ENCODE measurements around the gene ARHGAP32.
"Not testable (repeated sequence)": the region's sequence is repeated elsewhere in the genome, so short reads cannot be mapped to it uniquely, and the experiment has no call there.

ARHGAP32 gene

DNA sequence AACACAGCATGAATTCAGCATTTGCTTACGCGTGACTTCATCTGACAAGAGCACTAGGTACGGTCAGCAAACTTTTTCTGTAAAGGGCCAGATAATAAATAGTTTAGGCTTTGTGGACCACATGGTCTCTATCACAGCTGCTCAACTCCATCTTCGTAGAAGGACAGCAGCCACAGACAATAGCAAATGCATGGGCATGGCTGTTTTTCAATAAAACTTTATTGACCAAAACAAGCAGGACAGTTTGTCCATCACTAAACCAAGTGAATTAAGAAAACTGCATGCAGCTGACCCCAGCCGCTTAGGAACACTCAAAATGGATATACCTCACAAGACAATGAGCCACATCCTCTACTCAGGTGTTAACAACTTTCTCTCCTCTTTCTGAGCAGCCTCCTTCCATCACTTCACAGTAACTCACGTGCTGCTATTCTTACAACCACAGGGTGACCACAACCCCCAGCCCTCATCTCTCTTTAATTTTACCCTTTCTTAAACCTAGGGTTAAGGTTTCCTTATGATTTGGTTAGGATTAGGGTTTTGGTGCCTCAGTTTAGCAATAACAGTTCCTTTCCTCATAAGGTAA, 22.7 kb upstream of the ARHGAP32 start:
- TF ChIP-seq POLR2A (IDR thresholded peaks at IDR 0.05; ENCODE audit: low read length): no peak
- TF ChIP-seq GATA1 (IDR thresholded peaks at IDR 0.05; ENCODE audit: low read depth, low read length): no peak
- no peak for DNase-seq

DNA sequence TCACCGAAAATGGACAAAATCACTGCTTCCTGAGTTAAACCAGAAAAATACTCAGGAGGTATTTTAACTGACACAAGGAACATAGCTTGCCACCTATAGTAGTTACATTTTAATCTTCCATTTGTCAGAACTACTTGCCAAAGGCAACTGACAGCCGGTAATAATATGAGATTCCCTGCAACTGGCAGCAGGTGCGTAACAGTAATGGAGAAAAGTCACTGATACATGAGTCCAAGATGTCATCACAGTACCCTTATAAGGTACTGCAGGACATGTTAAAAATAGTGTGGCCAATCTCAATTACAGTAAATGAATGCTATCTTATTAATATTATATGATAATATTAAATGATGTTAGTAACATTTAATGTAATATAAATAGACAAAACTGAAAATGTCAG, 21.1 kb upstream of the ARHGAP32 start:
- no peak for TF ChIP-seq GATA1 (IDR thresholded peaks at IDR 0.05; ENCODE audit: low read depth, low read length)
- TF ChIP-seq POLR2A (IDR thresholded peaks at IDR 0.05; ENCODE audit: low read length): no peak
- DNase-seq: no peak

DNA sequence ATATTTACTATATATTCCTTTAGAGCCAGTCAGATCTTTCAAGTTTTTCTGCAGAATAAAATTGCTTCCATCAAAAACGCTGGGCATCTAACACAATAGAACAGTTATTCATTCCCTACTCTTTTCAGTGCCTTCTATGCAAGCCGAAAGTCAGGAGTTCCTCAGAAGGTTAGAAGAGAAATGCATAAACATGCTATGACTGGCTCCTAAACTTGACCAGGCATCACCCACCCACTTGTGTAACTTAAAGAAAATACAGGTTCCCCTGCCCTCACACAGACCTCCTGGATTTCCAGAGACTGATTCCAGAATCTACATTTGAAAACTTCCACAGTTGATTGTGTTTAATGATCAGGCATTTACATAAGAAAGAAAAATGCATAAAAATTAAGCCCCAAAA, 19.3 kb upstream of the ARHGAP32 start:
- TF ChIP-seq GATA1 (IDR thresholded peaks at IDR 0.05; ENCODE audit: low read depth, low read length): no peak
- no peak for DNase-seq

DNA sequence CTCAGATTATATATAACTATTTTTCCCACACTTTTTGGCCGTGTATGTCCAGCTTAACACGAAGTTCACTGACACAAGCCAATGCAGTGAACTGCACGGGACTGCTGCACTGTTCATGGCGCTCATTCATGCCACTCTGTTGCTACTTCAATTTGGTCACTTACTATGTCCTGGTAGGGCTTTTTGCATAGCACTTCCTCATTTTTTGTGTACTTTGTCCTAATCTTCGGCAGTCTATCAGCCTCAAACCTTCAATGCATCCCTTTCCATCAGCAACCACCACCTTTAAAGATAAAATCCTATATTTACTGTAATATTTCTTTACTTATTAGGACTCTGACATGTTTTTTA, 18.7 kb upstream of the ARHGAP32 start:
- TF ChIP-seq POLR2A (IDR thresholded peaks at IDR 0.05; ENCODE audit: low read length) (no peak), GATA1 (IDR thresholded peaks at IDR 0.05; ENCODE audit: low read depth, low read length) (no peak)
- no peak for DNase-seq

DNA sequence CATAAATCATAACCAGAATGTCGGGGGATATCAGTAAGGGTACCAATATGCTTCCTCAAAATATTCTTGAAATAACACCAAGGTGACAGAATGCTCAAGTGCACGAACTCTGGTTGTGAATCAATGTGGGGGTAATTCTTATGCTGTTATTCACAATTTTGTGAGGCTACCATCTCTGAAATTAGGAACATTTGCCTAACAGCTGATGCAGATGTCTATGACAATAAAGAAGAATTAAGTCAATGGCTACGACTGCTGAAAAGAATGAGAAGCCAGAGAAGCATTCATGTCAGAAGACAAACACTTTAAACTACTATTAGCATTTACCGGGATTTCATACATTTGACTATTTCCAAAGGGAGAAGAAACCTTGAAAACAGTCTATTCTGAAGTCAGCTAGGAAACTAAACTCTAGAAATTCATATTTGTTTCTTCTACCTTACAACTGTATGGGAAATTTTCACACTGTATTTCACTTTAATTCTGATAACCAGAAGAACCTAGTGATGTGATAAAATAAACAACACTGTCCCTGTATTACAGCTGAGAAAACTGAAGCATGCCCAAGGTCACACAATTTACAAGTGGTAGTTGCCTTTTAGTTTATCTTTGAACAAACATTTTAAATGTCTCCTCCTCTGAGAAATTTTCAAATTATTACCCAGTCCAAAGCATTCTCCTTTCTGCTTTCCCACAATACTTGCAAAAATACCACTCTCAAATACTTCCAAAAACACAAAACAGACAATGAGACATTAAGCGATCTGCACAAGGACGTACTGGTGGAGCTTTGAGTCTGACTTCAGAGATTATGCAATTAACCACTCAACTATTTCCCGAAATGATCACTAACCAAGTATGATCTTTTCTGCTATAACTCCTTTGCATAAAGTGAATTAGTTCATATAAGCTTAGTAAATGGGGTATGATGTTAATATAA, 18.0 kb upstream of the ARHGAP32 start:
- DNase-seq: no peak
- TF ChIP-seq GATA1 (IDR thresholded peaks at IDR 0.05; ENCODE audit: low read depth, low read length) (no peak), POLR2A (IDR thresholded peaks at IDR 0.05; ENCODE audit: low read length) (no peak)

DNA sequence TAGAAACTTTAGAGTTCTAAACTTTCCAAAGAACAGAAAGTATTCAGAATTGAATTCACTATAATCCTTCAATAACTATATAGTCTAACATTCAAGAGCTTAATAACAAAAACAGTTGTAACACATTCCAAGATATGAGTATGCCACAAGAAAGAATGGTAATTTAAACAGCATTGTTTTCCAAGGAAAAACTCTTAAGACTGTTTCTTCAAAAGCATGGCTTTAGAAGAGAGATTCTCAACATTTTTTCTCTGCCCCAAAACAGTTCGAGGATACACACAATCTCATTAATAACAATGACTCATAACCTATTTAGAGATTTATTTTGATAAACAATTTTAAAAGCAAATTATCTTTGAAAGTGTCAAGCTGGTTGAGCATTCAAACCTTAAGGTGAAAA, 16.7 kb upstream of the ARHGAP32 start:
- DNase-seq: no peak
- no peak for TF ChIP-seq GATA1 (IDR thresholded peaks at IDR 0.05; ENCODE audit: low read depth, low read length)
- no peak for TF ChIP-seq POLR2A (IDR thresholded peaks at IDR 0.05; ENCODE audit: low read length)

DNA sequence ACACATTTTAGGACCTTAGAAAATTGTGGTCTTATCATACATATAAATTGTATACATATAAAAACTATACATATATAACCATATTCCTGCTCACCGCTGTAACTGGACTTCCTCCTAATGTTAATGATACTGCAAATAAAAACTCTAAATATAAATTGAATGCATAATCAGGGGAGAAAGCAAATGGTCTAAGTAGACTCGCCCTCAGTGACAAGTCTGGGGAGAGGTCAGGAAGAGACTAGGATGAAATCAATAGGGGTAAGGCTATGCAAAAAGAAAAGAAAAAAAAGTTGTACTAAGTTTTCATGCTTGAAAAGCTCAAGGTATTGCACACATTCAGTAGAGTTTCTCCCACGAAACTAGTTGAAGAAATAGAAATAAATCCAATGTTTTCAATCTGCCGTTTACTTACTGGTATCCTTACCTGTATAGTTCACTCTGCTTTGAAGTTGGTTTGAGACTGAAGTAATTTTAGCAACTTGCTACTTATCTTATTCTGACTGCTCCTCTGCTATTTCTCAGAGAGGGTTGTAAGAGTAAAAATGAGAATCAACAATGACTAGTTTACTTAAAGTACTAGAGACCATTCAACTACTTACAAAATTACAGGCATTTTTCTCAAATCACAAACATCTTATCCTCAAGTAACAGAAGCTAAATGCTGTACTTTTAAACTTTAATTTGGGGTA, 12.2 kb upstream of the ARHGAP32 start:
- no peak for DNase-seq
- TF ChIP-seq POLR2A (IDR thresholded peaks at IDR 0.05; ENCODE audit: low read length): no peak
- no peak for TF ChIP-seq GATA1 (IDR thresholded peaks at IDR 0.05; ENCODE audit: low read depth, low read length)

DNA sequence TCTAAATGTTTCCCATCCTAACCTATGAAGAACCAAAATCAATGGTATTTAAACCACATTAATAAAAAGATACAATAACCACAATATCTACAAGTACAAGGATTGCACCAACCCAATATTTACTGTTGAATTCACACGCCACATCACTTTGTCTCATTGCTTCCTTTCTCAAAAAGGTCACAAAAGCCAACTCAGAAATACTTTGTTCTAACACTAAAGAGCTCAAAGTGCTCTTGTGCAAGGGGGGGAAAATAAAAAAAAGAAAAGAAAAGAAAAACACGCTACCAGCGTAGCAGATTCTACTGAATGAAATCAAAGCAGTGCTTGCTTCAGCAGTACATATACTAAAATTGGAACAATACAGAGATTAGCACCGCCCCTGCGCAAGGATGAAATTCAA, 10.5 kb upstream of the ARHGAP32 start:
- no peak for DNase-seq
- no peak for TF ChIP-seq POLR2A (IDR thresholded peaks at IDR 0.05; ENCODE audit: low read length)
- no peak for TF ChIP-seq GATA1 (IDR thresholded peaks at IDR 0.05; ENCODE audit: low read depth, low read length)

DNA sequence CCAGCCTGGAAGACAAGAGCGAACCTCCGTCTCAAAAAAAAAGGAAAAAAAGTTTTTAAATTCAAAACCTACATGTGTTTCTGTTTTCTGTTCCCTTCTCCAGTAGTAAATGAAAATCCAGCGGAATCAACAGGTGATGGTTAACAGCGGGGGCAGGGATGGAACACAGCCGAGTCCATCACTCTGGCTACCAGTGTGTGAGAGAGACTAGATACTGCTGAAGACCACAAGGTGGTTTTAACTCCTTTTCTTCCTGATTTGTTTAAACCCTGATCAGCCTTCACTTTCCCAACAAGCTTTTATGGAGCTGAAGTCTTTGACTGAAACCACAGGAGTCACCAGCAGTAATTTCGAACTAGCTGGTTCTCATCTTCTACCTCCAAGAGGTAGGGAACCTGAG, 3.6 kb upstream of the ARHGAP32 start:
- no peak for TF ChIP-seq POLR2A (IDR thresholded peaks at IDR 0.05; ENCODE audit: low read length)
- no peak for TF ChIP-seq GATA1 (IDR thresholded peaks at IDR 0.05; ENCODE audit: low read depth, low read length)
- DNase-seq: no peak

DNA sequence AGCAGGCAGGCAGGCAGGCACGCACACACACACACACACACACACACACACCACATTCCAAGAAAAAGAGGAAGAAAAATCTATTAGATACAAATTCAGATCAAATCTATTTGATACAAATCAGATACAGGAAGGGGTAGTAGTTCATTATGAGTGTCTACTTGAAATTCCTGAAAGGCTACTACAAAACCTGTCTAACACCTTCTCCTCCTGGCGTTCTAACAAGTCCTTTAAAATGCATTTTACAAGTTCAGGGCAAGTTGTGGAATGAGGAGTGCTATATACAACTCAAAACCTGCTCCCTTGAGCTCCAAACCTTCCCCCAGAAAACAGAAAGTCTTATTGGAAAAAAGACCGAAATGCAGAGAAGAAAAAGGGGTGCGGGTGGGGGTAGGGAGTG, 476 bp downstream of the ARHGAP32 start:
- no peak for DNase-seq
- no peak for TF ChIP-seq GATA1 (IDR thresholded peaks at IDR 0.05; ENCODE audit: low read depth, low read length)
- TF ChIP-seq POLR2A (IDR thresholded peaks at IDR 0.05; ENCODE audit: low read length): no peak

DNA sequence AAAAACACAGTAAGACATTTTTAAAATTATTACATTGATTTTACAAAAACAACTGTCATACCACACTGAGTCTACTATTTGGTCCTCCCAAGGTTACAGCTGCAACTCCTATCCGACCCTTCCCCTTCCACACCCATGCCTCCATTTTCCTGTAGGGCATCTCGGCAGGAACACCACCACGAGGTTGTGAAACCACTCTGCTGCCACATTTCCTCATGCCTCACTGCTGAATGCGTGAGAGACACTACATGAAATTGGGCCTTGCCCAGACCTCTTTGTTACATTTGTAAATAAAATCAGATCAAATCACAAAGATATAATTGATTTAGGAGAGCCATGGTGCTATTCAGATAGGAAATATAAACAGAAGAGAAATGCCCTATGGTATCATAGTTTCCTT, 2.0 kb downstream of the ARHGAP32 start:
- TF ChIP-seq GATA1 (IDR thresholded peaks at IDR 0.05; ENCODE audit: low read depth, low read length): no peak
- no peak for TF ChIP-seq POLR2A (IDR thresholded peaks at IDR 0.05; ENCODE audit: low read length)

DNA sequence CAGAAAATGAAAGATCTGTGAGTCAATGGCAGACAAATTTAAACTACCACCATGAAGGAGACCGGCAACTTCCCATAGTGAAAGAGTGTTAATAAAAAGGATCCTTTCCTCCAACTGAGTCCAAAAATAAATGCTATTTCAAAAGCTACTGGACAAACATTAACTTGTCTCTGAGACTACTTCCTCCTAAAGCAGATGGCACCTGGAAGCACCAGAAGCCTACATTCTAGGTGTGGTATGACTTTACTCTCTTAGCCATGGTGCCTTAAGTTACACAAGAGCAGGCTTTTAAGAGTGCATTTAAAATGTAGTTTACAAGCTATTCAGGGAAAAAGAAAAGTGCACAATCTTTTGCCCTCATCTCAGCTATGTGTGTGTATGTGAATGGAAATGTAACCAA, 2.5 kb downstream of the ARHGAP32 start:
- TF ChIP-seq GATA1 (IDR thresholded peaks at IDR 0.05; ENCODE audit: low read depth, low read length) (no peak), POLR2A (IDR thresholded peaks at IDR 0.05; ENCODE audit: low read length) (no peak)
- no peak for DNase-seq

More for the DNA sequence above, 2.0 kb downstream of the ARHGAP32 start:
- DNase-seq: no peak

DNA sequence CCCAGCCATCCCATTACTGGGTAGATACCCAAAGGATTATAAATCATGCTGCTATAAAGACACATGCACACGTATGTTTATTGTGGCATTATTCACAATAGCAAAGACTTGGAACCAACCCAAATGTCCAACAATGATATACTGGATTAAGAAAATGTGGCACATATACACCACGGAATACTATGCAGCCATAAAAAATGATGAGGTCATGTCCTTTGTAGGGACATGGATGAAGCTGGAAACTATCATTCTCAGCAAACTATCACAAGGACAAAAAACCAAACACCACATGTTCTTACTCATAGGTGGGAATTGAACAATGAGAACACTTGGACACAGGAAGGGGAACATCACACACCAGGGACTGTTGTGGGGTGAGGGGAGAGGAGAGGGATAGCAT, 7.0 kb downstream of the ARHGAP32 start:
- DNase-seq: not testable (repeated sequence)

DNA sequence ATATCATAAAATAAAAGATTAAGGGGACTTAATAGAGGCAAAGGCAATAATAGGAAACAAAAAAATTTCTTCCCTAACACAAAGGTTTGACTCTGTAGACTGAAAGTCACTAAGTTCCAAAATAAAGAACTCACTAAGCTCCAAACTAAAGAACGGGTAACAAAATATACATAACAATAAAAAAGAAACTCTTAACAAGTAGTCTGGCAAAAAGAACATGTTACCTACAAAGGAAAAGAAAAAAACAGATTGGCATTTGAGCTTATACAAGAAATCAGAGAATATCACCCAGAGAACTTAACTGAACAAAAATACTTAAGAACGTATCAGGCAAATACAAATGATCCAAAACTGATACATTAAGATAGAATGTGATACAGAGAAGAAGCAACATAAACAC, 7.5 kb downstream of the ARHGAP32 start:
- no peak for DNase-seq
- no peak for TF ChIP-seq GATA1 (IDR thresholded peaks at IDR 0.05; ENCODE audit: low read depth, low read length)
- TF ChIP-seq POLR2A (IDR thresholded peaks at IDR 0.05; ENCODE audit: low read length): no peak

DNA sequence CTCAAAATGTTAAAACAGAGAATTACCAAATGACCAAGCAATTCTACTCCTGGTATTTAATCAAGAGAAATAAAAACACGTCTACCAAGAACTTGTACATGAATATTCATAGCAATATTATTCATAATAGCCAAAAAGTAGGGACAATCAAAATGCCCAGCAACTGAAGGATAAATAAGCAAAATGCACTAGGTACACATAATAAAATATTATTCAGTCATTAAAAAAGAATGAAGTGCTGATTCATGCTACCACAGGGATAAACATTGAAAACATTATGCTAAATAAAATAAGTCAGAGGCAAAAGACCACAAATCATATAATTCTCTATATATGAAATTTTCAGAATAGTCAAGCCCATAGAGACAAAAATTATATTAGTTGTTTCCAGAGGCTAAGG, 24.8 kb downstream of the ARHGAP32 start:
- DNase-seq: no peak
- TF ChIP-seq GATA1 (IDR thresholded peaks at IDR 0.05; ENCODE audit: low read depth, low read length) (no peak), POLR2A (IDR thresholded peaks at IDR 0.05; ENCODE audit: low read length) (no peak)

Data from erythroblast (primary cell).